Activated CD8-positive, alpha-beta T cell treated with anti-CD3 and anti-CD28 coated beads for 36 hours (primary cell): ENCODE measurements around the gene CORO2B. TPM values are rescaled to one million over a fixed set of nuclear protein-coding genes. Genes with fewer than 3 reads are reported as not detected.

ENCODE experiments used
- ATAC-seq: fragments of 200-7000 bp; cut with Tn5 transposase; one replicate; pipeline ENCODE4 v1.10.0; 2021; ENCODE audit warnings: mild to moderate bottlenecking, moderate library complexity
- CTCF ChIA-PET: fragments of 350-600 bp; sonication (Branson Sonifier 250); formaldehyde crosslinking; loops from one replicate; lab custom pipeline; 2021; ENCODE audit warnings: antibody characterized with exemption; lab: Charles Lee
- POLR2A ChIA-PET: fragments of 350-600 bp; sonication (Branson Sonifier 250); formaldehyde crosslinking; loops from one replicate; lab custom pipeline; 2021; ENCODE audit warnings: antibody characterized with exemption; lab: Charles Lee
- DNase-seq: peaks from one replicate; pipeline ENCODE4 v3.0.0-alpha.2; 2020
- H3K27ac Mint-ChIP-seq: one replicate; pipeline ENCODE4 v1.8.0; 2021; ENCODE audit warnings: mild to moderate bottlenecking, mixed read lengths
- H3K27me3 Mint-ChIP-seq: one replicate; pipeline ENCODE4 v1.8.0; 2021; ENCODE audit warnings: mixed read lengths
- H3K36me3 Mint-ChIP-seq: one replicate; pipeline ENCODE4 v1.8.0; 2021; ENCODE audit warnings: low read depth, mixed read lengths
- H3K4me1 Mint-ChIP-seq: one replicate; pipeline ENCODE4 v1.8.0; 2021; ENCODE audit warnings: low read depth, mixed read lengths
- H3K4me3 Mint-ChIP-seq: one replicate; pipeline ENCODE4 v1.8.0; 2021; ENCODE audit warnings: mild to moderate bottlenecking, moderate library complexity, mixed read lengths
- H3K9me3 Mint-ChIP-seq: one replicate; pipeline ENCODE4 v1.8.0; 2021; ENCODE audit warnings: mixed read lengths
- intact Hi-C: fragments of 100-400 bp; cut with micrococcal nuclease; formaldehyde crosslinking; loops from one replicate; pipeline ENCODE4 v1.10.0; 2022
- total RNA-seq, 2 experiments: library from RNA; stranded (reverse); gene quantifications; one replicate each; pipeline ENCODE4 v1.2.3, GENCODE V29; 2021
- TF ChIP-seq, protein P1 (sequence below): fragments of 200-600 bp; IDR thresholded peaks from one replicate; pipeline ENCODE4 v1.8.0; 2022; ENCODE audit warnings: antibody characterized with exemption, mild to moderate bottlenecking

The CORO2B gene
- total RNA-seq, 2 experiments from 2014 or later = not detected

DNA sequence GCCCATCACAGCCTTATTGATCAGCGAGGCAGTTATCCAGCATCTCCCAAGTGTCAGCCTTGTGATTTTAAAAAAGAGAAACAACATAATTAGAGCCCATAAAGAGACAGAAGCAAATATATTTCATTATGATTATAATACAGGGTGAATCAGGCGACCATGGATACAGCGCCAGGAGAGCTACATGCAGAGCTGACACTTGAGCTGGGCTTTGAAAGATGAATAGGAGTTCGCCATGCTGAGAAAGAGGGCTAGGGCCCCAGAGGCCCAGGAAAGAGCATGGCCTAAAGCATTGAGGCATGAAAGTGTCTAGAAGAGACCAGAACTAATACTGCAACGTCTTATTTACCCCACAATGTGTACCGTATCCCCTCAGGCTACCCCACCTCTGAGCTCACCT lies 4.2 kb upstream of the CORO2B start:
- no peak for DNase-seq
- no peak for ATAC-seq
- Mint-ChIP-seq H3K27me3 (peaks cover 51% of the 10 kb centered on the region), H3K4me3 (no peak overlapping the region), H3K36me3 (no peaks in the 10 kb centered on the region), H3K9me3 (no peaks in the 10 kb centered on the region), H3K4me1 (peaks cover 6% of the 10 kb centered on the region), H3K27ac (no peak overlapping the region)
- POLR2A ChIA-PET = no interaction called here
- TF ChIP-seq, protein P1, sequence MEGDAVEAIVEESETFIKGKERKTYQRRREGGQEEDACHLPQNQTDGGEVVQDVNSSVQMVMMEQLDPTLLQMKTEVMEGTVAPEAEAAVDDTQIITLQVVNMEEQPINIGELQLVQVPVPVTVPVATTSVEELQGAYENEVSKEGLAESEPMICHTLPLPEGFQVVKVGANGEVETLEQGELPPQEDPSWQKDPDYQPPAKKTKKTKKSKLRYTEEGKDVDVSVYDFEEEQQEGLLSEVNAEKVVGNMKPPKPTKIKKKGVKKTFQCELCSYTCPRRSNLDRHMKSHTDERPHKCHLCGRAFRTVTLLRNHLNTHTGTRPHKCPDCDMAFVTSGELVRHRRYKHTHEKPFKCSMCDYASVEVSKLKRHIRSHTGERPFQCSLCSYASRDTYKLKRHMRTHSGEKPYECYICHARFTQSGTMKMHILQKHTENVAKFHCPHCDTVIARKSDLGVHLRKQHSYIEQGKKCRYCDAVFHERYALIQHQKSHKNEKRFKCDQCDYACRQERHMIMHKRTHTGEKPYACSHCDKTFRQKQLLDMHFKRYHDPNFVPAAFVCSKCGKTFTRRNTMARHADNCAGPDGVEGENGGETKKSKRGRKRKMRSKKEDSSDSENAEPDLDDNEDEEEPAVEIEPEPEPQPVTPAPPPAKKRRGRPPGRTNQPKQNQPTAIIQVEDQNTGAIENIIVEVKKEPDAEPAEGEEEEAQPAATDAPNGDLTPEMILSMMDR = no peak
- intact Hi-C loops = no loop called here
- CTCF ChIA-PET = interaction anchor here (1.6 kb wide), 1 partner anchor 25 kb away, joined by 5 read pairs; no protein-coding TSS in a partner anchor

GRCh38 chr15:68576235-68576892 lies 2.4 kb upstream of the CORO2B start:
- ChIA-PET CTCF (interaction anchor here (0.7 to 1.8 kb wide), 3 partner anchors 12 to 98 kb away, joined by 3 to 8 read pairs (median 4); no protein-coding TSS in a partner anchor), POLR2A (interaction anchor here (0.6 kb wide), 1 partner anchor 349 kb away, joined by 3 read pairs; no protein-coding TSS in a partner anchor)
- TF ChIP-seq, protein P1 = no peak
- Mint-ChIP-seq H3K4me3 (no peak overlapping the region), H3K27ac (no peak overlapping the region), H3K36me3 (no peaks in the 10 kb centered on the region), H3K9me3 (no peaks in the 10 kb centered on the region), H3K27me3 (peaks cover 49% of the 10 kb centered on the region), H3K4me1 (peaks cover 6% of the 10 kb centered on the region)
- intact Hi-C loops = no loop called here
- DNase-seq (no peak), ATAC-seq (no peak)

DNA sequence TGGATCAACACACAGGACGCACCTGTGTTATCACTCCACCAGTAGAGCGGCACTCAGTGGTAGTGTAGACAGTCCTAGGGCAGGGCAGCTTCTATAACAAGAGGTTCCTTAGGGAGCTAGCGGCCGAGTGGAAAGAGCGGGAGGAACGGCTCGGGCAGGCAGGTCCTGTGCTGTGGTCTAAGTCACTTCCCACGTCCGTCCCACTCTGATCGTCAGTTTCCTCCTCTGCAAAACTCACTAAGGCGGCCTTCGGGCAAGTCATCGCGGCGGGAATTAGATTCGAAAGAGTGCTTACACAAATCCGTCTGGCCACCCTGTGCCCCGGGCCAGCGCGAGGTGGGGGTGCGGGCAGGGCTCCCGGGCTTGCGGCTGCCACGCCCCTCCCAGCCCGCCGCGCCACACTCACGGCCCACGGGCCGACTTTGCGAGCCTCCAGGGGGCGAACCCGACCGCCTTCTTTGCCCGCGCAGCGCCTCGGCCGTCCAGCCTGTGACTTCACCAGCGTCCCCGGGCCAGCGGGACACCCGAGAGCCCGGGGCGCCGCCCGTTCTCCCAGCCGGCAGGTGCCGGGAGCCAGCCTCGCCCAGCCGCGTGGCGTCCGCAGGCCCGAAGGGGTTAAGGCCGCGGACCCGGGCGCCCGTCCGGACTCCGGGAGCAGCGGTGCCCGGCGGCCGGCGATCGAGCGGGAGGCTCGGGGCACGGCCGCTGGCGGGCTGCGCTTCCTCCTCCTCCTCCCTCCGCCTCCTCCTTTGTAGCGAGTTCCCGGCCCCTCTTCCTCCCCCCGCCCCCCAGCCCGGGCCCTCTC lies 416 bp upstream of the CORO2B start:
- CTCF ChIA-PET = no interaction called here
- peaks cover 45% of the 10 kb centered on the region for H3K27me3 Mint-ChIP-seq
- no peaks in the 10 kb centered on the region for H3K9me3 Mint-ChIP-seq
- H3K27ac Mint-ChIP-seq = no peak overlapping the region
- intact Hi-C loops = no loop called here
- H3K36me3 Mint-ChIP-seq = no peaks in the 10 kb centered on the region
- peak overlapping the region; percentile 61 for H3K4me3 Mint-ChIP-seq
- TF ChIP-seq, protein P1 = peak; percentile 15
- POLR2A ChIA-PET = no interaction called here
- H3K4me1 Mint-ChIP-seq = peaks cover 6% of the 10 kb centered on the region
- DNase-seq = peak; percentile 28
- peak; percentile 50 for ATAC-seq

DNA sequence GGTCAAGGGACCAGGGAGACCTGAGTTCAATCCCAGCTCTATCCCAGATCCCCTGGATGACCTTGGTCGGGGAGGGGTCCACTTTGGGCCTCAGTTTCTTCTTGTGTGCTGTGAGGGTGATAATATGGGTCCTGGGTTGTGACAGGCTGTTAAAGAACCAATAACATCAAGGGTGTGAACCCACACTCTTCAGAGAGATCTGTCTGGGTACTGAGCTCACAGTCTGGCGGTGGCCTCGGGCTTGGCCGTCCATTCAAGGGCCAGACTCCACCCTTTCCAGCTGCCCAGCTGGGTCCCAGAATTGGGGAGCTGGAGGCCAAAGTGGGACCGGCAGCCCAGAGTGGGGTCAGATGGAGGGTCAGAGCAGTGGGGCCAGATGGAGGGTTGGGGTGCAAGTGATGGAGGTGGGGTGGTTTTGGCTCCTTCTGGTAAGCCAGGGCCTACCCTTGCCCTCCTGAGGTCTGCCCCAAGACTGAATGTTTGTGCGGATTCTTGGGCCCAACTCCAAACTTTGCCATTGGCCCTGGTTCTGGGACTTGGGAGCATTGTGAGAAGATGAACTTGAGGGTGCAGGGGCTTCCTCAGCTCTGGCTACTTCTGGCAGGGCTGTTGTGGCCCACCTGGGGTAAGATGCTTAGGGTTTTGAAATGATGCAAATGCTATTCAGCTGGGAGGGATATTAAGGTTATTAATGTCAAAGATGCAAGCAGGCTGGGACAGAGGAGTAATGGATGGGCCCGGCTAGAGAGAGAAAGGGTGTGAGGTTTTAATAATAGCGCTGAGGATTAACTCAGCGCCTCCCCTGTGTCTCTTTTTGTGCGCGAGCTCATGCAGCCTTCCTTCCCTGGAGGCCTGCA lies 1.5 kb downstream of the CORO2B start:
- peaks cover 6% of the 10 kb centered on the region for H3K4me1 Mint-ChIP-seq
- H3K27ac Mint-ChIP-seq = no peak overlapping the region
- DNase-seq = no peak
- H3K36me3 Mint-ChIP-seq = no peaks in the 10 kb centered on the region
- H3K4me3 Mint-ChIP-seq = peak overlapping the region; percentile 32
- intact Hi-C loops = no loop called here
- no peaks in the 10 kb centered on the region for H3K9me3 Mint-ChIP-seq
- peaks cover 36% of the 10 kb centered on the region for H3K27me3 Mint-ChIP-seq
- ChIA-PET POLR2A (no interaction called here), CTCF (interaction anchor here (0.9 to 1.6 kb wide), 3 partner anchors 24 to 94 kb away, joined by 3 to 6 read pairs (median 4); no protein-coding TSS in a partner anchor)
- no peak for ATAC-seq
- TF ChIP-seq, protein P1 = no peak
